Activated B cell treated with CpG ODN at 0.5 μM for 24 hours (primary cell): ENCODE data around the gene SLC30A3. TPM values are rescaled to one million over a fixed set of nuclear protein-coding genes. Genes with fewer than 3 reads are reported as not detected.

ENCODE experiments used
- ATAC-seq: fragments of 200-7000 bp; cut with Tn5 transposase; one replicate; pipeline ENCODE4 v1.10.0; 2021; ENCODE audit warnings: low read depth, mild to moderate bottlenecking, moderate library complexity
- CTCF ChIA-PET: fragments of 350-600 bp; sonication (Branson Sonifier 250); formaldehyde crosslinking; loops from one replicate; lab custom pipeline; 2021; ENCODE audit warnings: antibody characterized with exemption; lab: Charles Lee
- POLR2A ChIA-PET: fragments of 350-600 bp; sonication (Branson Sonifier 250); formaldehyde crosslinking; loops from one replicate; lab custom pipeline; 2021; ENCODE audit warnings: antibody characterized with exemption; lab: Charles Lee
- DNase-seq: peaks from one replicate; pipeline ENCODE4 v3.0.0; 2022
- H3K27ac Mint-ChIP-seq: one replicate; pipeline ENCODE4 v1.8.0; 2020; ENCODE audit warnings: mixed read lengths
- H3K27me3 Mint-ChIP-seq: one replicate; pipeline ENCODE4 v1.8.0; 2021; ENCODE audit warnings: mixed read lengths
- H3K36me3 Mint-ChIP-seq: one replicate; pipeline ENCODE4 v1.8.0; 2021; ENCODE audit warnings: low read depth, mixed read lengths
- H3K4me1 Mint-ChIP-seq: one replicate; pipeline ENCODE4 v1.8.0; 2021; ENCODE audit warnings: mixed read lengths
- H3K4me3 Mint-ChIP-seq: one replicate; pipeline ENCODE4 v1.8.0; 2020; ENCODE audit warnings: mild to moderate bottlenecking, mixed read lengths
- H3K9me3 Mint-ChIP-seq: one replicate; pipeline ENCODE4 v1.8.0; 2020; ENCODE audit warnings: mixed read lengths
- intact Hi-C: fragments of 100-400 bp; cut with micrococcal nuclease; formaldehyde crosslinking; loops from one replicate; pipeline ENCODE4 v1.15.1; 2024
- total RNA-seq: library from RNA; stranded (reverse); gene quantifications from 2 replicates; pipeline ENCODE4 v1.2.3, GENCODE V29; 2022
- TF ChIP-seq, protein P1 (sequence below): fragments of 200-600 bp; IDR thresholded peaks from one replicate; pipeline ENCODE4 v1.8.0; 2022; ENCODE audit warnings: antibody characterized with exemption, mild to moderate bottlenecking

The SLC30A3 gene
- total RNA-seq, 1 donor from 2014 or later: 0.27 TPM

DNA sequence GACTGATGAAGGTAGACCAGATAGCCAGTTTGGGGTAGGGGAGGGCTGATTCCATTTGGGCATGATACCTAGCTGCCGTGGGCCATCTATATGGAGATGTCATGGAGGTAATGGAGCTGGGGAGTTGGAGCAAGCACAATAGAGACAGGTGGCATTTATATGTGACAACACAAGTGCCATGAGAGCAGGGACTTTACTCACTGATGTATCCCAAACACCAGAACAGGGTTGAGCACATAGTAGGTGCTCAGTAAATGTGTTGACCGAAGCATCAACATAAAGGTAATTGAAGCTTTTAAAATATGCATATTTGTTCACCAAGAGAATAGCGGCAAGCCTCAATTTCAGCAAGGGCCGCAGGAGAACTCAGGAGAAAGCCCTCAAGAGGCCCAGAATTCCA is 15.0 kb downstream of the SLC30A3 start:
- Mint-ChIP-seq H3K9me3 (no peaks in the 10 kb centered on the region), H3K27me3 (peaks cover 12% of the 10 kb centered on the region), H3K4me3 (no peak overlapping the region), H3K4me1 (no peaks in the 10 kb centered on the region), H3K36me3 (peaks cover 17% of the 10 kb centered on the region), H3K27ac (no peak overlapping the region)
- TF ChIP-seq, protein P1, sequence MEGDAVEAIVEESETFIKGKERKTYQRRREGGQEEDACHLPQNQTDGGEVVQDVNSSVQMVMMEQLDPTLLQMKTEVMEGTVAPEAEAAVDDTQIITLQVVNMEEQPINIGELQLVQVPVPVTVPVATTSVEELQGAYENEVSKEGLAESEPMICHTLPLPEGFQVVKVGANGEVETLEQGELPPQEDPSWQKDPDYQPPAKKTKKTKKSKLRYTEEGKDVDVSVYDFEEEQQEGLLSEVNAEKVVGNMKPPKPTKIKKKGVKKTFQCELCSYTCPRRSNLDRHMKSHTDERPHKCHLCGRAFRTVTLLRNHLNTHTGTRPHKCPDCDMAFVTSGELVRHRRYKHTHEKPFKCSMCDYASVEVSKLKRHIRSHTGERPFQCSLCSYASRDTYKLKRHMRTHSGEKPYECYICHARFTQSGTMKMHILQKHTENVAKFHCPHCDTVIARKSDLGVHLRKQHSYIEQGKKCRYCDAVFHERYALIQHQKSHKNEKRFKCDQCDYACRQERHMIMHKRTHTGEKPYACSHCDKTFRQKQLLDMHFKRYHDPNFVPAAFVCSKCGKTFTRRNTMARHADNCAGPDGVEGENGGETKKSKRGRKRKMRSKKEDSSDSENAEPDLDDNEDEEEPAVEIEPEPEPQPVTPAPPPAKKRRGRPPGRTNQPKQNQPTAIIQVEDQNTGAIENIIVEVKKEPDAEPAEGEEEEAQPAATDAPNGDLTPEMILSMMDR: no peak
- DNase-seq (no peak), ATAC-seq (no peak)
- intact Hi-C loops: no loop called here
- POLR2A ChIA-PET: no interaction called here
- CTCF ChIA-PET: no interaction called here

- ATAC-seq (no peak), DNase-seq (no peak)
- ChIA-PET CTCF (no interaction called here), POLR2A (no interaction called here)
- no peaks in the 10 kb centered on the region for H3K9me3 Mint-ChIP-seq
- H3K4me1 Mint-ChIP-seq: no peaks in the 10 kb centered on the region
- TF ChIP-seq, protein P1: no peak
- intact Hi-C loops: no loop called here
- no peak overlapping the region for H3K4me3 Mint-ChIP-seq
- H3K36me3 Mint-ChIP-seq: peaks cover 40% of the 10 kb centered on the region
- H3K27ac Mint-ChIP-seq: no peak overlapping the region
- peaks cover 5% of the 10 kb centered on the region for H3K27me3 Mint-ChIP-seq
Observed at GRCh38 chr2:27245626-27246025, 17.2 kb downstream of the SLC30A3 start.

DNA sequence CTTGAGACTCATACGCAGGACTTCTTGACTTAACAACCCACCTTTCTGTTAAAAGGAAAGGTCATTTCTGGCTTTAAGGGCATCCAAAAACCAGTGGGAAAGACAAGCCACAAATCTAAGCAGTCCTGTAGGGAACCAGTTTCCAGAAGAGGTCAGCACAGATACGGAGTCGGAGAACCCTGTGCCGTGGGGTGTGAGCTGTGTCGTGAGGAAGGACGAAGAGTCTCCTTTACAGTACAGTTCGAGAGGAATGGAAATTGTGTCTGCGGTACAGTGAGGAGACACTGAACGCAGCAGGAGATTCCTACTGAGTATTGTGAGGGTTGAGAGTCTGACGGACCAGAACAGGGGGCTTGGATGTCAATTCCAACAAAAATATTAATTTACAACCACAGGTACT is 17.7 kb downstream of the SLC30A3 start:
- H3K4me1 Mint-ChIP-seq: no peaks in the 10 kb centered on the region
- CTCF ChIA-PET: no interaction called here
- POLR2A ChIA-PET: interaction anchor here (0.7 kb wide), 1 partner anchor 155 kb away, joined by 9 read pairs; no protein-coding TSS in a partner anchor

DNA sequence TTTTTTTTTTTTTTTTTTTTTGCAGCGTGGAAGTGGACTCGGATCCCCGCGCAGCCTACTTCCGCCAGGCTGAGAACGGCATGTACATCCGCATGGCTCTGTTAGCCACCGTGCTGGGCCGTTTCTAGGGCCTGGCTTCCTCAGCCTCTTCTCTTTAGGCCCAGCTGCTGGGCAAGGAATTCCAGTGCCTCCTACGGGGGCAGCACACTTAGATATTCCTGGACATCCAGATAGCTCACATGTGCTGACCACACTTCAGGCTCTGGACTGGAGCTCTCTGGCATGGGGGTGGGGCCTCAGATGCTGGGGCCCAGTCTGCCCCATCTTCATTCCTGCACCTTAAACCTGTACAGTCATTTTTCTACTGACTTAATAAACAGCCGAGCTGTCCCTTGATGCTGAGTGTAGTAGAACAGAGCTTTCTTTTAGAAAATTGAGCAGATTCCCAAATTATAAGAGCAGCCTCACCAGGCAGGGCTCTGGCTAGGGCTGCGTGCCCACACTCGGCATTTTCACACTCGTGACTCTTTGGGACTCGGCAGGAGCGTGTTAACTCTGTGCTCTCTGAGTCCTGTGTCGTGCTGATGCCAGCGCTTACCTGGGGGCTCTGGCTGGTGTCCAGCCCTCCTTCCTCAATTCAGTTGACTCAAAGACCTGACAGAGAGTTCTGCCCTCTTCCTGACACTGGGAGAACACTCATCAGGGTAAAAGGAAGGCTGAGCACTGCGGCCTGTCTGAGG is 19.3 kb downstream of the SLC30A3 start:
- Mint-ChIP-seq H3K27me3 (peaks cover 3% of the 10 kb centered on the region), H3K9me3 (no peaks in the 10 kb centered on the region), H3K4me3 (no peak overlapping the region), H3K4me1 (no peaks in the 10 kb centered on the region), H3K27ac (no peak overlapping the region), H3K36me3 (peaks cover 60% of the 10 kb centered on the region)
- POLR2A ChIA-PET: no interaction called here
- DNase-seq (no peak), ATAC-seq (no peak)
- CTCF ChIA-PET: no interaction called here
- intact Hi-C loops: no loop called here
- TF ChIP-seq, protein P1: no peak

More for the DNA sequence above, 17.7 kb downstream of the SLC30A3 start:
- DNase-seq (no peak), ATAC-seq (no peak)
- H3K4me3 Mint-ChIP-seq: no peak overlapping the region
- peaks cover 45% of the 10 kb centered on the region for H3K36me3 Mint-ChIP-seq
- TF ChIP-seq, protein P1: no peak
- intact Hi-C loops: no loop called here
- H3K27ac Mint-ChIP-seq: no peak overlapping the region
- peaks cover 3% of the 10 kb centered on the region for H3K27me3 Mint-ChIP-seq
- no peaks in the 10 kb centered on the region for H3K9me3 Mint-ChIP-seq

- Mint-ChIP-seq H3K4me1 (no peaks in the 10 kb centered on the region), H3K9me3 (no peaks in the 10 kb centered on the region), H3K36me3 (peaks cover 70% of the 10 kb centered on the region), H3K27me3 (no peaks in the 10 kb centered on the region), H3K4me3 (no peak overlapping the region), H3K27ac (no peak overlapping the region)
- CTCF ChIA-PET: no interaction called here
- POLR2A ChIA-PET: no interaction called here
- intact Hi-C loops: no loop called here
- TF ChIP-seq, protein P1: no peak
- no peak for ATAC-seq
- DNase-seq: no peak
Observed at GRCh38 chr2:27242614-27242951, 20.3 kb downstream of the SLC30A3 start.
